PC-3 (cell line): ENCODE measurements around the gene INAVA. TPM values are rescaled to one million over a fixed set of nuclear protein-coding genes. Genes with fewer than 3 reads are reported as not detected.
A peak's percentile ranks its signal among the peaks of the same experiment; 100 is the strongest.

Source experiments
- ATAC-seq: fragments of 200-7000 bp; cut with Tn5 transposase; 2 replicates; pipeline ENCODE4 v1.9.1; 2020; ENCODE audit warnings: mild to moderate bottlenecking, moderate library complexity
- BruUV-seq: library from RNA; stranded (reverse); fragments of 400-500 nt; replicated peaks from 2 replicates; lab custom pipeline; 2021; lab: Mats Ljungman, UMichigan
- CTCF ChIA-PET: fragments of 300-600 bp; sonication (Branson Sonifier 250); formaldehyde crosslinking; loops from one replicate; lab custom pipeline; 2022; ENCODE audit warnings: antibody characterized with exemption; lab: Charles Lee
- POLR2A ChIA-PET: fragments of 300-600 bp; sonication (Branson Sonifier 250); formaldehyde crosslinking; loops from one replicate; lab custom pipeline; 2022; ENCODE audit warnings: antibody characterized with exemption; ENCODE audit not compliant: unreplicated experiment; lab: Charles Lee
- DNase-seq: peaks from one replicate; pipeline ENCODE4 v3.0.0-alpha.2; 2015
- H2AFZ ChIP-seq: fragments of 300-600 bp; sonication (generic); 2 replicates; pipeline ENCODE4 v1.6.0; 2016; ENCODE audit warnings: antibody characterized with exemption, low read length
- H3F3A ChIP-seq: fragments of 300-600 bp; sonication (generic); one replicate; pipeline ENCODE4 v1.6.0; 2017; ENCODE audit warnings: antibody characterized with exemption, low read length, control low read depth, mild to moderate bottlenecking; ENCODE audit not compliant: unreplicated experiment
- H3K27ac ChIP-seq: fragments of 300-600 bp; sonication (generic); 2 replicates; pipeline ENCODE4 v1.5.1; 2016; ENCODE audit warnings: mild to moderate bottlenecking, low read length
- H3K27me3 ChIP-seq: fragments of 300-600 bp; sonication (generic); 2 replicates; pipeline ENCODE4 v1.6.1; 2016; ENCODE audit warnings: low read length, mixed read lengths
- H3K36me3 ChIP-seq: fragments of 300-600 bp; sonication (generic); 2 replicates; pipeline ENCODE4 v1.6.1; 2016; ENCODE audit warnings: low read depth, mixed run types, low read length, mixed read lengths
- H3K4me1 ChIP-seq: fragments of 300-600 bp; sonication (generic); 2 replicates; pipeline ENCODE4 v1.5.1; 2016; ENCODE audit warnings: low read length; ENCODE audit not compliant: insufficient read depth
- H3K4me2 ChIP-seq: fragments of 300-600 bp; sonication (generic); 2 replicates; pipeline ENCODE4 v1.6.0; 2016; ENCODE audit warnings: low read length
- H3K4me3 ChIP-seq: fragments of 300-600 bp; sonication (generic); 2 replicates; pipeline ENCODE4 v1.5.1; 2016; ENCODE audit warnings: mild to moderate bottlenecking, low read length, mixed read lengths
- H3K79me2 ChIP-seq: fragments of 300-600 bp; sonication (generic); 2 replicates; pipeline ENCODE4 v1.6.1; 2017; ENCODE audit warnings: low read length, mixed read lengths
- H3K9ac ChIP-seq: fragments of 300-600 bp; sonication (generic); 2 replicates; pipeline ENCODE4 v1.6.0; 2016; ENCODE audit warnings: mild to moderate bottlenecking, low read length
- H3K9me2 ChIP-seq: fragments of 300-600 bp; sonication (generic); replicated peaks from 2 replicates; pipeline ENCODE4 v1.6.1; 2016; ENCODE audit warnings: mixed run types, low read length, mixed read lengths
- H3K9me3 ChIP-seq: fragments of 300-600 bp; sonication (generic); 2 replicates; pipeline ENCODE4 v1.6.1; 2016; ENCODE audit warnings: low read length, mixed read lengths
- H4K20me1 ChIP-seq: fragments of 300-600 bp; sonication (generic); 2 replicates; pipeline ENCODE4 v1.6.1; 2016; ENCODE audit warnings: low read length, mixed read lengths
- EZH2 ChIP-seq: fragments of 300-600 bp; sonication (generic); IDR thresholded peaks from one replicate; pipeline ENCODE4 v1.6.1; 2017; ENCODE audit warnings: antibody characterized with exemption, mild to moderate bottlenecking, low read length; ENCODE audit not compliant: unreplicated experiment
- EZH2phosphoT487 ChIP-seq: fragments of 300-600 bp; sonication (generic); IDR thresholded peaks from 2 replicates; pipeline ENCODE4 v1.6.1; 2018; ENCODE audit warnings: mild to moderate bottlenecking, antibody characterized with exemption, low read length, borderline replicate concordance
- intact Hi-C: fragments of 100-400 bp; cut with micrococcal nuclease; formaldehyde crosslinking; loops from 2 replicates; pipeline ENCODE4 v1.9.0; 2023
- total RNA-seq: library from RNA; depleted of rRNA; stranded (reverse); fragments of >200 nt; gene quantifications from 2 replicates; pipeline ENCODE4 v1.2.3, GENCODE V29; 2014
- TF ChIP-seq, protein P1 (sequence below): fragments of 300-600 bp; sonication (generic); conservative IDR thresholded peaks from 2 replicates; pipeline ENCODE4 v1.5.1; 2017; ENCODE audit warnings: antibody characterized with exemption, low read depth, mild to moderate bottlenecking, low read length

The INAVA gene
- total RNA-seq, 1 experiment from 2014 or later: 102 TPM

GRCh38 chr1:200867018-200867811, 27.5 kb upstream of the INAVA start:
- Histone ChIP-seq H3K4me1 (no peaks in the 10 kb centered on the region), H3K79me2 (no peaks in the 10 kb centered on the region), H3K36me3 (no peaks in the 10 kb centered on the region), H3K9me3 (no peaks in the 10 kb centered on the region), H4K20me1 (no peaks in the 10 kb centered on the region), H3K4me3 (no peak overlapping the region), H3K27me3 (peaks cover 62% of the 10 kb centered on the region), H2AFZ (no peak overlapping the region), H3K9ac (no peak overlapping the region), H3K9me2 (no peaks in the 10 kb centered on the region), H3F3A (no peaks in the 10 kb centered on the region), H3K4me2 (no peak overlapping the region), H3K27ac (no peak overlapping the region)
- DNase-seq (no peak), ATAC-seq (peak; percentile 21)
- CTCF ChIA-PET: interaction anchor here (0.6 to 0.7 kb wide), 3 partner anchors 27 to 140 kb away, joined by 3 to 5 read pairs (median 5); no protein-coding TSS in a partner anchor
- TF ChIP-seq EZH2 (no peak), EZH2phosphoT487 (no peak)
- TF ChIP-seq, protein P1, sequence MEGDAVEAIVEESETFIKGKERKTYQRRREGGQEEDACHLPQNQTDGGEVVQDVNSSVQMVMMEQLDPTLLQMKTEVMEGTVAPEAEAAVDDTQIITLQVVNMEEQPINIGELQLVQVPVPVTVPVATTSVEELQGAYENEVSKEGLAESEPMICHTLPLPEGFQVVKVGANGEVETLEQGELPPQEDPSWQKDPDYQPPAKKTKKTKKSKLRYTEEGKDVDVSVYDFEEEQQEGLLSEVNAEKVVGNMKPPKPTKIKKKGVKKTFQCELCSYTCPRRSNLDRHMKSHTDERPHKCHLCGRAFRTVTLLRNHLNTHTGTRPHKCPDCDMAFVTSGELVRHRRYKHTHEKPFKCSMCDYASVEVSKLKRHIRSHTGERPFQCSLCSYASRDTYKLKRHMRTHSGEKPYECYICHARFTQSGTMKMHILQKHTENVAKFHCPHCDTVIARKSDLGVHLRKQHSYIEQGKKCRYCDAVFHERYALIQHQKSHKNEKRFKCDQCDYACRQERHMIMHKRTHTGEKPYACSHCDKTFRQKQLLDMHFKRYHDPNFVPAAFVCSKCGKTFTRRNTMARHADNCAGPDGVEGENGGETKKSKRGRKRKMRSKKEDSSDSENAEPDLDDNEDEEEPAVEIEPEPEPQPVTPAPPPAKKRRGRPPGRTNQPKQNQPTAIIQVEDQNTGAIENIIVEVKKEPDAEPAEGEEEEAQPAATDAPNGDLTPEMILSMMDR: no peak
- no TSS peak for BruUV-seq
- intact Hi-C loops: loop anchor here (10.0 kb wide), 1 partner anchor 178 kb away; no protein-coding TSS in a partner anchor
- POLR2A ChIA-PET: interaction anchor here (0.6 to 0.7 kb wide), 4 partner anchors 14 to 109 kb away, joined by 3 to 12 read pairs (median 4); no protein-coding TSS in a partner anchor

DNA sequence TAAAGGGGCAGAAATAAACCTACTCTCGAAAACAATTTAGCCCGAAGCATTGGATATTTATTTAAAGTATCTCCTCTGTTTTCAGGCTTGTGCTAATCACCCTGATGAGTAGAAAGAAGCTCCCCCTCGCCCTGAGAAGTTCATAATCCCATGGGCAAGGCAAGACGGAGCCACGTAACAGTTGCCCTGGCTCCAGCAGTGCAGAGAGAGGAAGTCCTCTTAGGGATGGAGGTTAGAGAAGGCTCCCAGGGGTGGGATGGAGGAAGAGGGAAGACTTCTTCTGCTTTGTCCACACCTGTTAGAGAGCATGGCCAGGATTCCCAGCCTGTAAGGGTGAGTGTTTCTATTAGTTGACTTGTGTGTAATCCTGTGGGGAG, 25.3 kb upstream of the INAVA start:
- Histone ChIP-seq H3K9ac (no peak overlapping the region), H3K4me1 (no peaks in the 10 kb centered on the region), H3K4me2 (no peak overlapping the region), H3K4me3 (no peak overlapping the region), H3K27ac (no peak overlapping the region), H4K20me1 (no peaks in the 10 kb centered on the region), H3K36me3 (no peaks in the 10 kb centered on the region), H2AFZ (no peak overlapping the region), H3K9me3 (no peaks in the 10 kb centered on the region), H3K9me2 (no peaks in the 10 kb centered on the region), H3F3A (no peaks in the 10 kb centered on the region), H3K79me2 (no peaks in the 10 kb centered on the region), H3K27me3 (peaks cover 49% of the 10 kb centered on the region)
- ChIA-PET POLR2A (no interaction called here), CTCF (interaction anchor here (0.5 kb wide), 1 partner anchor 292 kb away, joined by 3 read pairs; no protein-coding TSS in a partner anchor)
- ATAC-seq (0 out of 2 replicates have a peak, but pooled peaks have one; percentile 5), DNase-seq (no peak)
- TF ChIP-seq, protein P1: no peak
- no peak for TF ChIP-seq EZH2
- no peak for TF ChIP-seq EZH2phosphoT487
- BruUV-seq: no TSS peak
- intact Hi-C loops: loop anchor here (10.0 kb wide), 1 partner anchor 175 kb away; no protein-coding TSS in a partner anchor
